Fibroblast of peridontal ligament (primary cell): ENCODE results near the gene NOC4L.

Experiments
- DNase-seq: peaks from one replicate; pipeline ENCODE4 v3.0.0-alpha.2; 2010; ENCODE audit errors: extremely low read depth

Gene NOC4L

DNA sequence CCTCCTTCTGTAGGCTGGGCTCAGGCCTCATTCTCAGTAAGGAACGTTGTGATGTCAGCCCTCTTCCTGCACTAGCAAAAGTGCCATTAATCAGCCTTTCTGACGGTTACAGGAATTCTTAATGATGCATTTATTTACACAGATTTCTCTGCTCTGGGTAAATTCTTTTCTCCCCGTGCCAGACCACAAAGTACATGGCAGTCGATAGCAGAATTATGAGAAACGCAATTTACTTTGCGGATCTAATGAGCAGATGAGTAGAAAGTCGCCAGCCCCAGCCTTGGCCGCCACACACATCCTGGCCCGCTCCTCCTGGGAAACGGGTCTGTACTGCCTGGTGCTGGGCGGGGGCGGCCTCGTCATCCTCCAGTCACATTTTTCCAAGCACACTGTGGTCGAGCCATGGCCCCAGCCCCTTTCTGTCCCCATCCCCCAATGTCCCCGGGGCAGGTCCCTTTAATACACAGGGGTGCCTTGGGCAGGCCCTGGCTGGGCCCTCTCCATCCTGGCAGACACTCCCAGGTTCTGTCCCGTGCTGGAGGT, 25.9 kb downstream of the NOC4L start:
- DNase-seq, result peak; percentile 73

DNA sequence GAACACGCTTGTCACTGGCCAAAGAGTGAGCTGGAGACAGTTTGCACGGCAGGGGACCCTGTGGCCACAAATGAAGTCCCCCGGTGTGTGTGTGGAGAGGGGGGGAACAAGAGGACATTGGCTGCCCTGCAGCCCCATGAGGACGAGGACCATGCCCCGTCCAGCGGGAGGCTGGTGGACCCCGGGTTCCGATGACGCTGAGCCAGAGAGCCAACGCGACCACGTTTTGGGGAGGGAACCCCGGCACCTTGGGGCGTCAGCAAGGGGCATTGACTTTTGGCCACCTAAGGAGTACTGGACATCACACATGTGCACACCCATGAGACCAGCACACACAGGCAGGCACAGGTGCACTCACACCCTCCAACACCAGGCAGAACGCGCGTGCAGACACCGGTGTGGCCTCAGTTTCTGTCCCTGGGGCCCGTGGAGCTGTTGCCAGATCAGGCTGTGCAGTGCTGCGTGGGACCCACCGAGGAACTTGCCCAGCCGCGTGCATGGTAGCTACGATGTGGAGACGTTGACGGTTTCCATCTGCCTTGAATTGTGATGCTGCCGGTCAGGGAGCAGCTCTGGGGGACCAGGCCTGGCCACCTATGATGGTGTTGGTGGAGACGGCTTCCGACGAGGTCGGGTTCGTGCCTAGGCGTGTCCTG, 26.5 kb downstream of the NOC4L start:
- no peak for DNase-seq

DNA sequence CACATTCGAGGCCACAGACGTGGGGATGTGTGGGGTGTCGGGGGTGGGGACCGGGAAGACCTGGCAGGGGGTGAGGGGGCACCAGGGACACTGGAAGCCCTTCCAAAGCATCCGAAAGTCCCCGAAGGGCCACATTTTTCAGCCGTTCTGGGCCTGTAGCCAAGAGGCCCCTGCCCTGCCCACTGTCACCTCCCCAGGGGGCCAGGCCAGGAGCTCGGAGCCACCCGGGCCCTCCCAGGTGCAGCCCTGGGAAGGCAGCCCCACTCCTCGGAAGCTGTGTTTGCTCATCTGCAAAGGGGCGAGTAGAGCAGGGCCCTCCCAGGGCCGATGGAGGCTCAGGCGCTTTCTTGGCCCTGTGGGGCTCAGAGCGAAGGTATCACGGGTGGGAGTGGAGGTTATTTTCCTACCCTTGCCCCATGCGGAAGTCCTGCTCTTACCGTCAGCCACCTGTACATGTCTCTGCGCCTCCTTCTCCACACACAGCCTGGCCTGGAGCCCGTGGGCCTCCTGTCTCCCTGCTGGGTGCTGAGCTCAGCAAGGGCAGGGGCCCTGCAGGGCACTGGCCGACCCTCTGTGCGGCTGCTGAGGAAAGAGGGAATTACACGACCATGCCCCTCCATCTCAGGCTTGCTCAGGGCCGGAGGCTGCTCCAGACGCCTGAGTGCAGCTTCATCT, 27.2 kb downstream of the NOC4L start:
- DNase-seq, result no peak

DNA sequence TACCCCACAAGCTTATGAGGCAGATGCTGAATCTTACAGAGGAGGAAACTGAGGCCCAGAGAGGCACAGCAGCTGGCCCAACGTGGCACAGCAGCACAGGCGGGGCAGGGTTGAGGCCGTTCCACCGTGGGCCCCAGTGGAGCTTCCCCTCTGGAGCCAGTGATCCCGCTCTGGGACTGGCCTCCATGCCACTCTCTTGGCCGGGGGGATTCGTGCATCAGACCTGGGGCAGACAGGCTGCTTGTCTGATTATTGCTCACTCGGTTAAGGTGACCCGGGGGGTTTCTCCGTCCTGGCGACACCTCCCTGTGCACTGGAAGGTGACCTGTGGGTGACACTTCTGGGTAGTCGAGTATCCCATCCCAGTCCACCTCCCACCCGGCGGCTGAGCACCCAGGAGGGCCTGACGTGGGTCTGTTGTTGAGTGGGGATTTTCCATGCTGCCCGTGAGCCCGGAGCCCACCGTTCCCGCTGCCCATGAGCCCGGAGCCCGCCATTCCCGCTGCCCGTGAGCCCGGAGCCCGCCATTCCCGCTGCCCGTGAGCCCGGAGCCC, 27.8 kb downstream of the NOC4L start:
- DNase-seq, result no peak

DNA sequence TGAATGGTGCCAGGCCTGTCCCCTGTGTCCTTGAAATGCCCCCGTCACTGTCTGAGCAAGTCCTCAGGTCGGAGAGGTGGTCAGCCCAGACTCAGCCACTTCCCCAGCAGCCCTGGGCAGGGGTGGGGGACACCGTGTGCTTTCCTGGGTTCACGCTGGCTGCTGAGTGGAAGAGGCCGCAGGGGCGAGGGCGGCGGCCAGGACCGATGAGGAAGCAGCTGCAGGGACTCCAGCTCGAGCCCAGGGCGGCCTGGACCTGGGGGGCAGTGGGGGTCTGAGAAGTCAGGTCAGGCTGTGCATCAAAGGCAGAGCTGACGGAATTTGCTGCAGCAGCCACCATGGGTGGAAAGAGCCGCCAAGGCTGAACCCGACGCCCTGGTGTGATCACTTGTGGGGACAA, 28.4 kb downstream of the NOC4L start:
- no peak for DNase-seq

DNA sequence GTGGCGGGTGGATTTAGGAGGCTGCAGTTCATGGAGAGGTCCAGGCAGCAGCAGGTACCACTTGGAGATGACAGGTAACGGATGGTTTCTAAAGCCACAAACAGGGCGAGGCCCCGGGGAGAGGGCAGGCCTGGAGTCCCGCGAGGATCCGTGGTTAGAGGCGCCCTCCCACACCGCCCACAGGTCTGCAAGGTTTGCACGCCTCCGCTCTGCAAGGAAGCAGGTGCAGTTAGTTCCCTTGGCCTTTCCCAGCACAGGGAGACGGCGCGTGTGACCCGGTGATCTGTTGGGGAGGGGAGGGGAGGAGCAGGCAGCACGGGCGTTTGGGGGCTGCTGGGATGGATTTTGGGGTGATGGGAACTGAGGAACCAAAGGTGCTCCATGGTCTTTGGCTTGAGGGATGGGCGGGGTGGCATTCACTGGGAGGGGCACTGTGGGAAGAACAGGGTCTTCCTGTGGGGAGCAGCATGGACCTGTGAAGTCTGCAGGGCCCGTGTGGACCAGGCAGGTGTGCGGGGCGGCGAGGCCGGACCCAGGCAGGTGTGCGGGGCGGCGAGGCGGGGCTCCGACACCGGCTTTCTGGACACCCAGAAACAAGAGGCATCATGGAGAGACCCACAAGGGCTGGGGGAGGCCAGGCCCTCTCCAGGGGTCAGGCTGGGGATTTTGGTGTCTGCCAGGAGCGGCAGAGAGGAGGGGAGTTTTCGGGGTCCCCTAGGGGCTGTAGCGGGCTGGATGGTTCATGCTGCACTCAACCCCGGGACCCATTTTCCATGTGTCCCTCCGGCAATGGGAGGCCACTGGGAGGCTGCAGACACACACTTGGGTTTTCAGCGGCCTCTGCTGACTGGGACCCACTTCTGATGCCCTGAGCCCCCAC, 29.1 kb downstream of the NOC4L start:
- DNase-seq, result no peak

DNA sequence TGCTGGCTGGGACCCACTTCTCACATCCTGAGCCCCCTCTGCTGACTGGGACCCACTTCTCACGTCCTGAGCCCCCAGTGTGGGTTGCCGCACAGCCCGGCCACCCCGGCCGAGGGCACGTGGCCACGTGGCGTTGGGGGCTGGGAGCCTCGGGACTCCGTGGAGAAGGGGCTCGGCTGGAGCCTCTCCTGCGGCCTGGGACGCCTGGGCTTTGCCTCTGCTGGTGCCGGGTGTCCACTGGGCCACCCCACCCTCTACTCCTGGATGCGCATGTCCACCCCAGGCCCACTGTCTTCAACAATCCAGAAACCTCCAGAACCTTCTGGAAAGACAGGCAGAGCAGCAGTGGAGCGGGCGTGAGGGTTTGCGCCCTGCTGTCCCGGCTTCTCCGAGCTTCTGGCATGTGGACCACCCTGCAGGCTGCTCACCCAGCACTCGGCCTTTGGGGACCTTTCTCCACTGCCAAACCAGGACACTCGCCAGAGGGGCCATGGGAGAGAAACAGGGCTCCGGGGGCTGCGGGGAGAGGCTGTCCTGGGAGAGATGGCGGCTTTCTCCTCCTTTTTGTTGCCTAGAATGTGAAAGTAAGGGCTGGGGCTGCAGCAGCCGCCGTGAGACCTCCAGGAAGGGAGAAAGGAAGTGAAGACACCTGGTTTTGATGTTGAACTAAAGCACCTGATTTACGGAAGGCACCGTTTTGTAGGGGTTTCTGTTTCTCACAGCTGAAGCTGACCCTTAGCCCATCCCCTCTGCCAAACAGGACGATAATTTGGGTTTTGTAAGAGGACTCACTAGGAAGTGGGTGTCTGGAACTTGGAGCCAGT, 30.0 kb downstream of the NOC4L start:
- no peak for DNase-seq

DNA sequence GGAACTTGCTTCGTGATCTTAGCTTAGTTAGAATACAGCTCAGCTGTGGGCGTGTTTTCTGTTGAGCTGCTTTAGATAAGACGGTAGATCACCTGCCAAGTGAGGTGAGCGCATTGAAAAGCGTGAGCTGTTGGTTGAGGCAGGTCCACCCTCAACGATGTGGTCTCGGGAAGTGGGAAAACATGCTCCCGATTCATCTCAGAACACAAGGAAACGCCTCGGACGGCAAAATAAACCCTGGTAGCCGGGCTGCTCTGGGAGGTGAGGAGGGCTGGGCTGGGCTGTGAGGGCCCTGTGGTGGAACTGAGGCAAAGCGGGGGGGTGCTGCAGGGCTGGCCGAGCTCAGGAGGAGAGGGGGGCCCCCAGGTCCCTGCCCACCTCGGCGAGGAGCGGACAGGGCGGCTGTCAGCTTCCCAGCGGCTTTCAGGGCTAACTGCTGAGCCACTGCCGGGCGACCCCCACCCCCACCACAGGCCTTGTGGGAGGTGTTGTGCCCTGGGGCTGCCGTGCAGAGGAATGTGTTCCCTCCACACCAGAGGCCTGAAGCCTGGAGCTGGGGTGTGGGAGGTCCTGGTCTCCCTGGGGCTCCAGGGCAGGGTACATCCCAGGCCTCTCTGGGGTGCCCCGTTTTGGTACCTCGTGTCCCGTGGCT, 30.7 kb downstream of the NOC4L start:
- no peak for DNase-seq

DNA sequence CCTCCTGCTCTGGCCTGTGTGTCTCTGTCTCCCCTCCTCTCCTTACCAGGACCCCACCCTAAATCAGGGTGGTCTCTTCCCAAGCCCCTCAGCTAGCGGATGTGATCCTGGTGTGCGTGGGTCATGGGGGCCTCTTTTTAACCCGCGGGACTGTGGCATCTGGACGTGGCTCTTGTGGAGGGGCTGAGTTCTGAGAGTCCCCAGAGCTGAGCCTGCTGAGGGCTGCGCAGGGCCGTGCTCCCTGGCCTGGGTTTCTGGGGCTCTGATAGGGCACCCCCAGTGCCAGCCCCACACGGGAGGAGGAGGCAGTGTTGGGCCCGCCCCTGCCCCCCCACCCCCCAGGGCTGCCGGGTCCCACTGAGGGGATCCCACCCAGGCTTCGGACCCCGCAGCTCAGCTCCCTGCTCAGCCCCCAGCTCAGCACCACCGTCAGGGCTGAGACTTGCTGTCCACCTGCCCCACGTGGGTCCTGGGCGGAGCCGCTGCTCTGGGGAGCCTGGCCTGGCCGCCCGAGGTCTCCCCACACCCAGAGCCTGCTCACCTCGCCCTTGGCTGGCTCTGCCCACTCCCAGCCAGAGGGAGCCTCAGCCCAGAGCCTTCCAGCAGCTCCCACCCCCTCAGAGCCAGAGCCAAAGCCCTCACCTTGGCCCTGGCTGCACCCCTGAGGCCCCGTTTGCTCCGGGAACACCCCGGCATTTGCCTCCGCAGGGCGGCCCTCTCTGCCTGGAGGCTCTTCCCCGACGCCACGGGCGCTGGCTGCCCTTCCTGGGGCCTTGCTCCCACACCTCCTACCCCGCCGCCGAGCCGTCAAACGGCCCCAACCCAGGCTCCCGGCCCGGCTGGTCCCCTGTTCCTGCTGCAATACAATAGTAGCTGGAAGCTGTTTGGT, 31.5 kb downstream of the NOC4L start:
- DNase-seq, result no peak

DNA sequence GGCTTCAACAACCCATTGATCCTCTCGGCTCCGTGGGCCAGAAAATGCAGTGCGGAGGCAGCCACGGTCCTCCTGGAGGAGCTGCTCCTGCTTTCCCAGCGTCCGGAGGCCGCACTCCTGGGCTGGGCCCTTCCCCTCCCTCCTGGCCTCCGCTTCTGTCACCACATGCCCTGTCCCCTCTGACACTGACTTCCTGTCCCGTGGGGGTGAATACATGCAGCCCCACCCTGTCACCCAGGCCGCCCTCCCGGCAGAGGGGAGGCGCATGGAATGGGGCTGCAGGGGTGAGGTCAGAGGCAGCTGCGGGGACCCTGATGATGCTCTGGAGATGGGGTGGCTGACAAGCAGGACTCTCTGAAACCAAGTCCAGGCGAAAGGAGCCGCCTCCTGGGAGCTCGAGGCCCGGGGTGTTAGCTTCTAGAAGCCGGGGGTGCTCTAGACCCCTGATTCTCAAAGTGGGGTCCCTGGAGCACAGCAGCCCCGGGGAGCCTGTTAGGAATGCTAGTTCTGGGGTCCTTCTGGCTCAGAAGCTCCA, 32.2 kb downstream of the NOC4L start:
- DNase-seq, result no peak

DNA sequence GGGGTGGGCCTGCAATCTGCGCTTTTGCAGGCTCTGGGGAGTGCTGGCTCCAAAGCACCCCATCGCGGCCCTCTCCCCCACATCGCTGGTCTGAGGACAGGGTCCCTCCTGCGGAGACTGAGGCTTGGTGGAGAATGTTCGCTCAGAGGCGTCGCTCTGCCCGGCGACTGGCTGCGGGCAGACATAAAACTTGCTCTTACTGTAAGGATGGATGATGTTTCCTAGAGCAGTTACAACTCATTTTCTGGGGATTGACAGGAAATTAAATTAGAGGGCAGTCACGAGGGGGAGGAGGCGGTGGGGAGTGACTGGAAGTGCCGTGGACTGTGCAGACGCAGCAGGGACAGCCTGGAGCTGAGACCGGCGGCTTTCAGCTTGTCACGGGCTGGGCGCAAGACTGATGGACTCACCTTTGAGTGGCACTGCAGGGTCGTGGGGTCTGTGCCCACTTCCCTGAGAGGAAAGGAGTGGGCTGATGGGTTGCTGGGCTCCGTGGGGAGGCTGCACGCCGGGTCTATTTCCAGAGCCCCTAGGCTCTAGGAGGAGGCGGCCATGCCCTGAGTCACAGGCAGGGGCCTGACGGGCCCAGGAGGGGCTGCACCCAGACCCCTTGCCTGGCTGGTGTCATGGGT, 32.8 kb downstream of the NOC4L start:
- no peak for DNase-seq

DNA sequence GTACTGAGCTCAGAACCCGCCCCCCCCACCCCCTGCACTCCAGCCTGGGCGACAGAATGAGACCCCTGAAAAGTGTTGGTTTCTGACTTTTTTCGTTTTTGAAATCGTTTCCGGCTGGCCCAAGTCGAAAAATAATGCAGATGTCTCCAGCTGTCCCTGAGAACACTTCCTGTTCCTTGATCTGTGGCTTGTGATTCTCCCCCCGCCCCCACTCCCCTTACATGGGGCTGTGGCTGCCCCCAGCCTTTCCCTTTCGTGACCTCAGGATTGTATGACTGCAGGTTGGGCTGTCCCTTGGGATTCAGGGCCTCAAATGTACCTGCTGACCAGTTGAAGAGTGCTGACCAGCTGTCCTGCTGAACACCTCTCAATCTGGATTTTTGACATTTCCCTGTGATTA, 34.1 kb downstream of the NOC4L start:
- no peak for DNase-seq

DNA sequence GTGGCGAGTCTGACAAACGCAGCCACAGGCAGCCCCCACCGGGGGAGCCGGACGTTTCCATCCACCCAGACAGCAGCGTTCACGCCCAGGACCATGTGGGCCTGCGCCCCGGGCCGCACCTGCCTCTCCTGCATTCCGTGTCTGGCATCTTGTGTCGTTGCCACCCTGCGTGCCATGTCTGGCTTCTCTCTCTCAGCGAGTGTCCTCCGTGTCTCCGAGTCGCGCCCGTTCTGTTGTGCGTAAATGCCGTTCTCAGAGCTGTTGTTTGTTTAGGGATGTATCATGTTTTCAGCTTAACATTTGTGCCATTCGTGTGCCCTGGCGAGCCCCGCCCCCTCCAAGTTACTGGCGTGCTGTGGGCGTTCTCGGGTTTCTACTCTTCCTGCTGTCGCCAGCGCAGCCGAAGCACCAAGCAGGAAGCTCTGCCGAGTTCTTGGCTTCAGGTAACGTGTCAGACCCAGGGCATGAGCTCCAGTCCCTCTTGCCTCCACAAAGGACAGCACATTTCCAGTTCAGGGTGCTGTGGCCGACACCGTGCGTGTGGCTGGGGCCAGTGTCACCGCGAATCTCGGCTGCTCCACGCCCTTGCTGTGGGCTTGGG, 34.6 kb downstream of the NOC4L start:
- no peak for DNase-seq

DNA sequence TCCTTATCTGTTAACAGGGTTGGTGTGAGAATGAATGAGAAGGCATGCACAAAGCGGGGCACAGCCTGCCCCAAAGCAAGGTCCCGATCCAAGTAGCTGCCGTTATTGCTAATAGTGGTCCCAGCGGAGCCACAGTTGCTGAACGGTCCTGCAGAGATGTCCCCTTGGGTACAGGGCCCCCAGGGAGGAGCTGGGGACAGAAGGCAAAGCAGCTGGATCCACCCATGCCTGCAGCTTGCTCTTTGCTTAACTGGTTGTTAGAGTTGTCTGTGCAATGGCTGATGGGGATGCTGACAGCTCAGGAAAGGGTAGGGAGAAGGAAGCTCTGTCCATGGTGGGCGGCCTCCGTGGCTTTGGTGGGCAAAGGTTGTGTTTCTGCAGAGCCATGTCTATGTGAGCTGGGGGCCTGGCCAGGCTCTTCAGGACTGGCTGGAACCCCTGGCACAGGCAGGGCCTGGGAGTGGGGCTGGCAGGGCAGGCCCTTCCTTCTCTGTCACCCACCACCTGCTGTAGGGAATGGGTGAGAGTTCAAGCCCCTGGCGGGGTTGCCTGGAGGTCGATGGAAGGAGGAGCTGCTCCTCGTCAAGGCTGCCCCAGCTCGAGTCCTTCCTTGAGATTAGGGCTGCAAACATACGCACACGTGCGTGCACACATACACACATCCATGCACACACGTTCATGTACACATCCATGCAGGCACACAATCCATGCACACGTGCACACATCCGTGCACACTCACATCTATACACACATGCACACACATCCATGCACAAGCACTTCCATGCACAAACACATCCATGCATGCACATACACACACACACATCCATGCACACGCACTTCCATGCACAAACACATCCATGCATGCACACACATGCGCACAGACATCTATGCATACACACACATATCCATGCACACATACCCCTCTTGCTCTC, 35.4 kb downstream of the NOC4L start:
- DNase-seq, result no peak

DNA sequence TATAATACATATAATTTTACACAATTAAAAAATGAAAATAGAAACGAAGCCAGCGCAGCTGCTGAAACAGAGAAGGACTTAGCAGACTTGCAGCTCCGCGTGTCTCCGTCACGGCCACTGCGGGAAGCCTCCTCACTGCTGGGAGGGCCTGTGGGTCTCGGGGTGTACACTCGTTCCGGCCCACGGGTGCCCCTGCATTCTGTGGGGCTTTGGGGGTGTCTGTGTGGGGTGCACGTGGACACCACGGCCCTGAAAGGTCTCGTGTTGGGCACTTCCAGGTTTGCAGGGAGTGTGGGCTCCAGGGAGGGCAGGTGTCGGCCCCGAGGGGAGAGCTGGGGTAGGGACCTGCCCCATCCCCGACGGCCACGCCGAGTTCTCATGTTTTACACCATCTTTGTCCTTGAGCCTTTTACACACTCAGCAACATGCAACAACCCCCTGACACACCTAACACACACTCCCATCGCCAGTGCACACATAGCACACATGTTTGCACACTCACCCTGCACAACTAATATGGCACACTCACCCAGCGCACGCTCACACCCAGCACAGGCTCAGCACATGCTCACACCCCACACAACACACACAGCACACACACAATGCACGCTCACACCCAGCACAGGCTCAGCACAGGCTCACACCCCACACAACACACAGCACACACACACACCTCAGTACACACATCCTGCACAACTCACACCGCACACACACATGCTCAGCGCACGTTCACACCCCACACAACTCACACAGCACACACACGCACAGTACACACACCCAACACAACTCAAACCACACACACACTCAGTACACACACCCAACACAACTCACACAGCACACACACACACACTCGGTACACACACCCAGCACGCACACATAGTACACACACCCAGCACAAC, 36.6 kb downstream of the NOC4L start:
- DNase-seq, result no peak

DNA sequence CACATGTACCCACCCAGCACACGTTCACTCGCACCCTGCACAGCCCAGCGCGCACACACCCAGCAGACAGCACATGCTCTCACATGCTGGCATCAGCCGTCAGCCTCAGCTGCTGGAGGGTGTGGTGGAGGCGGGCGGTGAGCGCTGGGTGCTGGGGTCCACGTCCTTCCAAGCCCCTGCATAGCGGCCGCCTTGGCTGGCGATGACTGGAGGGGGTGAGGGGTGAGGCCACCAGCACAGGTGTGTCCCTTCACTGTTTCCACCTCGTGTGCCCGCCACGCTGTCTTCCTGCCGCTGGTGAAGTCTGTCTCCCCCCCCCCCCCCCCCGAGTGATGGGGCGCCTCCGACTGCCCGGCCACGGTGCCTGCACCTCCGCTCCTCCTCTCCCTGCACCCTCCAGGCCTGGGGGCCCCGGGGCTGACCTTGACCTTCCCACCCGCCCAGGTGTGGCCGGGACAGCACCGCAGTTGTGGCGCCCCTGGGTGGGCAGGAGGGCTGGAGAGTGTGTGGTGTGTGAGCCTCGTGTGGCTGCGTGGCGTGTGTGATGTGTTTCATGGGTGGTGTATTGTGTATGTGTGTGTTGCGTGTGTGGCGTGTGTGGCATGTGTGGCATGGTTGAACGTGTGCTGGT, 37.4 kb downstream of the NOC4L start:
- no peak for DNase-seq
